Lower lobe of right lung (tissue), 2 donors: Measurements from ENCODE around the gene MINK1. TPM values are rescaled to one million over a fixed set of nuclear protein-coding genes. Genes with fewer than 3 reads are reported as not detected.

Experiments
- ATAC-seq, 2 donors: fragments of 200-7000 bp; cut with Tn5 transposase; one replicate each; pipeline ENCODE4 v1.9.1; 2020 to 2022; ENCODE audit warnings: mild to moderate bottlenecking in 2 of 2, moderate library complexity in 2 of 2
- DNase-seq: peaks from one replicate; pipeline ENCODE4 v3.0.0-alpha.2; 2020
- H3K27ac ChIP-seq: fragments of 200-600 bp; one replicate; pipeline ENCODE4 v1.8.0; 2022
- H3K27me3 ChIP-seq: fragments of 200-600 bp; one replicate; pipeline ENCODE4 v1.8.0; 2022; ENCODE audit warnings: low read depth
- H3K36me3 ChIP-seq: fragments of 200-600 bp; one replicate; pipeline ENCODE4 v1.8.0; 2022; ENCODE audit warnings: mild to moderate bottlenecking
- H3K4me1 ChIP-seq: fragments of 200-600 bp; one replicate; pipeline ENCODE4 v1.8.0; 2022
- H3K4me3 ChIP-seq: fragments of 200-600 bp; one replicate; pipeline ENCODE4 v1.8.0; 2022; ENCODE audit warnings: mild to moderate bottlenecking
- H3K9me3 ChIP-seq: fragments of 200-600 bp; one replicate; pipeline ENCODE4 v1.8.0; 2022
- intact Hi-C: fragments of 100-400 bp; cut with DNase I; formaldehyde crosslinking; loops from one replicate; pipeline ENCODE4 v1.11.0; 2022
- total RNA-seq: library from RNA; stranded (reverse); fragmentation: NEBNext Ultra II Directional; extraction: Animal tissue kit (Norgen Biotek cat#: 25700); gene quantifications from one replicate; pipeline ENCODE4 v1.2.1, GENCODE V29; 2021
- TF ChIP-seq, protein P1 (sequence below): fragments of 200-600 bp; IDR thresholded peaks from one replicate; pipeline ENCODE4 v1.8.0; 2022; ENCODE audit warnings: antibody characterized with exemption, mild to moderate bottlenecking
- donor health status: DM: no; HTN: yes; CAD: no; lungs with severe emphysema.

MINK1 gene
- total RNA-seq, 1 donor from 2014 or later, result 155 TPM

DNA sequence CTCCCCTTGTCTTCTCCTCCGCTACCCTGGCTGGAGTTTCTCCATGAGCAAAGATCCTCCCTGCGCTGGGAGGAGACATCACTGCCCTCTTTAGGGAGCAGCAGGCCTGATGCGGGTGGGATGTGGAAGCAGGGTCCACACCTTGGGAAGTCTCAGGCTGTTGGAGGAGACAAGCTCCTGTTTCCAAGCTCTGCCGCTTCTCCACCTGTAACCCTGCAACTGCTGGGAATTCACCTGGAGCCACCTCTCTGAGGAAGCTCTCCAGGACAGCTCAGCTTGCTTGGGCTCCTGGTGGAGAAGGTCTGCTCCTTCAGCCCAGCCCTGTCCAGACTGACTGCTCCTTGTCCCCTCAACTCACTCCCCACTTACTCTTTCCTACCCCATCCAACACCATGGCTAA is 51.3 kb downstream of the MINK1 start:
- H3K27me3 ChIP-seq, result no peaks in the 10 kb centered on the region
- H3K36me3 ChIP-seq, result peaks cover 78% of the 10 kb centered on the region
- DNase-seq (no peak), ATAC-seq (no peak)
- H3K4me3 ChIP-seq, result no peak overlapping the region
- H3K9me3 ChIP-seq, result no peaks in the 10 kb centered on the region
- peaks cover 16% of the 10 kb centered on the region for H3K4me1 ChIP-seq
- TF ChIP-seq, protein P1, sequence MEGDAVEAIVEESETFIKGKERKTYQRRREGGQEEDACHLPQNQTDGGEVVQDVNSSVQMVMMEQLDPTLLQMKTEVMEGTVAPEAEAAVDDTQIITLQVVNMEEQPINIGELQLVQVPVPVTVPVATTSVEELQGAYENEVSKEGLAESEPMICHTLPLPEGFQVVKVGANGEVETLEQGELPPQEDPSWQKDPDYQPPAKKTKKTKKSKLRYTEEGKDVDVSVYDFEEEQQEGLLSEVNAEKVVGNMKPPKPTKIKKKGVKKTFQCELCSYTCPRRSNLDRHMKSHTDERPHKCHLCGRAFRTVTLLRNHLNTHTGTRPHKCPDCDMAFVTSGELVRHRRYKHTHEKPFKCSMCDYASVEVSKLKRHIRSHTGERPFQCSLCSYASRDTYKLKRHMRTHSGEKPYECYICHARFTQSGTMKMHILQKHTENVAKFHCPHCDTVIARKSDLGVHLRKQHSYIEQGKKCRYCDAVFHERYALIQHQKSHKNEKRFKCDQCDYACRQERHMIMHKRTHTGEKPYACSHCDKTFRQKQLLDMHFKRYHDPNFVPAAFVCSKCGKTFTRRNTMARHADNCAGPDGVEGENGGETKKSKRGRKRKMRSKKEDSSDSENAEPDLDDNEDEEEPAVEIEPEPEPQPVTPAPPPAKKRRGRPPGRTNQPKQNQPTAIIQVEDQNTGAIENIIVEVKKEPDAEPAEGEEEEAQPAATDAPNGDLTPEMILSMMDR, result no peak
- intact Hi-C loops, result no loop called here
- H3K27ac ChIP-seq, result no peak overlapping the region

- Histone ChIP-seq H3K4me1 (peaks cover 6% of the 10 kb centered on the region), H3K36me3 (peaks cover 83% of the 10 kb centered on the region), H3K27ac (no peak overlapping the region), H3K27me3 (no peaks in the 10 kb centered on the region), H3K4me3 (no peak overlapping the region), H3K9me3 (no peaks in the 10 kb centered on the region)
- ATAC-seq, result no peak
- no peak for DNase-seq
- TF ChIP-seq, protein P1, result no peak
- intact Hi-C loops, result no loop called here
Measured at GRCh38 chr17:4886830-4887229, 53.7 kb downstream of the MINK1 start.

DNA sequence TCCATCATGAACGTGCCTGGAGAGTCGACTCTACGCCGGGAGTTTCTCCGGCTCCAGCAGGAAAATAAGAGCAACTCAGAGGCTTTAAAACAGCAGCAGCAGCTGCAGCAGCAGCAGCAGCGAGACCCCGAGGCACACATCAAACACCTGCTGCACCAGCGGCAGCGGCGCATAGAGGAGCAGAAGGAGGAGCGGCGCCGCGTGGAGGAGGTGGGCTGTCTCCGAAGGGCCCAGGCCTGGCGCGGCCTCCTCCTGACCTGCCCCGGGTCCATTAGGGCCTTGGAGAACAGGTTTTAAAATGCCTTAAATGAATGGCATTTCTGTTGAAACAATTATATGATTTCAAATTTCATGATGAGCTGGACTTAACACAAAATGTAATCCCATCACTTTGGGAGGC is 54.4 kb downstream of the MINK1 start:
- TF ChIP-seq, protein P1, result no peak
- no peak for ATAC-seq
- intact Hi-C loops, result no loop called here
- H3K36me3 ChIP-seq, result peaks cover 85% of the 10 kb centered on the region
- H3K27me3 ChIP-seq, result no peaks in the 10 kb centered on the region
- H3K9me3 ChIP-seq, result no peaks in the 10 kb centered on the region
- DNase-seq, result no peak
- no peak overlapping the region for H3K4me3 ChIP-seq
- H3K4me1 ChIP-seq, result no peaks in the 10 kb centered on the region
- H3K27ac ChIP-seq, result no peak overlapping the region

GRCh38 chr17:4891411-4892410 is 58.6 kb downstream of the MINK1 start:
- TF ChIP-seq, protein P1, result no peak
- Histone ChIP-seq H3K27ac (no peak overlapping the region), H3K4me1 (no peaks in the 10 kb centered on the region), H3K27me3 (no peaks in the 10 kb centered on the region), H3K36me3 (peaks cover 95% of the 10 kb centered on the region), H3K9me3 (no peaks in the 10 kb centered on the region), H3K4me3 (no peak overlapping the region)
- DNase-seq, result no peak
- ATAC-seq, result no peak
- intact Hi-C loops, result no loop called here

- no peak overlapping the region for H3K4me3 ChIP-seq
- no peak overlapping the region for H3K27ac ChIP-seq
- DNase-seq (no peak), ATAC-seq (no peak)
- no peaks in the 10 kb centered on the region for H3K27me3 ChIP-seq
- no peaks in the 10 kb centered on the region for H3K9me3 ChIP-seq
- TF ChIP-seq, protein P1, result no peak
- peaks cover 95% of the 10 kb centered on the region for H3K36me3 ChIP-seq
- intact Hi-C loops, result no loop called here
- no peaks in the 10 kb centered on the region for H3K4me1 ChIP-seq
Measured at GRCh38 chr17:4892499-4893221, 59.5 kb downstream of the MINK1 start.
